NCI-H2227 (cell line): ENCODE results near the gene PLXNA4.

Experiments
- DNase-seq: peaks from one replicate; lab custom pipeline; 2025; ENCODE audit not compliant: unreplicated experiment; lab: John Stamatoyannopoulos, UW

The PLXNA4 gene

GRCh38 chr7:132290021-132290420, 286.2 kb downstream of the PLXNA4 start:
- no peak for DNase-seq

GRCh38 chr7:132286836-132287235, 289.4 kb downstream of the PLXNA4 start:
- no peak for DNase-seq

- DNase-seq: no peak
Observed at GRCh38 chr7:132280335-132280734, 295.9 kb downstream of the PLXNA4 start.

- no peak for DNase-seq
Observed at GRCh38 chr7:132279718-132280117, 296.6 kb downstream of the PLXNA4 start.

GRCh38 chr7:132276976-132277725, 299.1 kb downstream of the PLXNA4 start:
- no peak for DNase-seq

- no peak for DNase-seq
Observed at GRCh38 chr7:132276234-132276630, 300.0 kb downstream of the PLXNA4 start.

GRCh38 chr7:132275416-132276233, 300.6 kb downstream of the PLXNA4 start:
- peak; percentile 26 for DNase-seq

- no peak for DNase-seq
Observed at GRCh38 chr7:132272763-132273371, 303.4 kb downstream of the PLXNA4 start.

- DNase-seq: no peak
Observed at GRCh38 chr7:132270517-132270916, 305.8 kb downstream of the PLXNA4 start.

GRCh38 chr7:132269718-132270117, 306.6 kb downstream of the PLXNA4 start:
- DNase-seq: no peak

- DNase-seq: no peak
Observed at GRCh38 chr7:132263151-132263550, 313.1 kb downstream of the PLXNA4 start.

- DNase-seq: no peak
Observed at GRCh38 chr7:132262160-132262470, 314.2 kb downstream of the PLXNA4 start.

GRCh38 chr7:132261327-132262159, 314.7 kb downstream of the PLXNA4 start:
- no peak for DNase-seq

GRCh38 chr7:132258231-132258630, 318.0 kb downstream of the PLXNA4 start:
- DNase-seq: no peak

GRCh38 chr7:132257253-132257652, 319.0 kb downstream of the PLXNA4 start:
- no peak for DNase-seq

GRCh38 chr7:132256721-132257212, 319.5 kb downstream of the PLXNA4 start:
- no peak for DNase-seq

- peak; percentile 61 for DNase-seq
Observed at GRCh38 chr7:132255898-132256297, 320.4 kb downstream of the PLXNA4 start.

- DNase-seq: no peak
Observed at GRCh38 chr7:132255115-132255797, 321.0 kb downstream of the PLXNA4 start.

- no peak for DNase-seq
Observed at GRCh38 chr7:132254455-132254854, 321.8 kb downstream of the PLXNA4 start.

GRCh38 chr7:132252793-132253100, 323.5 kb downstream of the PLXNA4 start:
- no peak for DNase-seq

- no peak for DNase-seq
Observed at GRCh38 chr7:132251327-132251659, 325.0 kb downstream of the PLXNA4 start.
